ENCODE measurements around the gene MCAT.

The MCAT gene

GRCh38 chr22:43152357-43153071 is 9.3 kb upstream of the MCAT start:
- WGBS (ENCODE audit: extremely low coverage, insufficient coverage, low lambda C conversion rate), result no CpG with 5 or more reads among the region's 22 CpGs
- H3K23ac ChIP-seq (ENCODE audit: low read length), result no peak overlapping the region
- peak overlapping the region; percentile 90 for H3K56ac ChIP-seq (ENCODE audit: low read length)
- H2AK5ac ChIP-seq (ENCODE audit: low read length), result peak overlapping the region; percentile 24
- no peaks in the 10 kb centered on the region for H3K4me1 ChIP-seq (ENCODE audit: control insufficient read depth, low read depth, low read length)
- no peak overlapping the region for H3K4me3 ChIP-seq (ENCODE audit: low read length)
- no peak overlapping the region for H3K18ac ChIP-seq (ENCODE audit: low read length)
- no peak overlapping the region for H2BK5ac ChIP-seq (ENCODE audit: low read length)
- H2BK120ac ChIP-seq (ENCODE audit: low read depth, low read length), result no peak overlapping the region
- DNase-seq, result peak; percentile 11
- H3K9ac ChIP-seq (ENCODE audit: low read length), result peak overlapping the region; percentile 56
- H3K36me3 ChIP-seq (ENCODE audit: control insufficient read depth, insufficient read depth, low read length), result no peaks in the 10 kb centered on the region
- H3K4me2 ChIP-seq (ENCODE audit: low read length), result peak overlapping the region; percentile 45
- H2BK15ac ChIP-seq (replicated peaks; ENCODE audit: low read depth), result no peak overlapping the region
- no peak overlapping the region for H3K4ac ChIP-seq (ENCODE audit: low read depth, low read length)
- H3K79me1 ChIP-seq (ENCODE audit: low read length), result no peaks in the 10 kb centered on the region
- H4K5ac ChIP-seq (ENCODE audit: low read length), result no peak overlapping the region
- no peak overlapping the region for H3K27ac ChIP-seq (ENCODE audit: low read depth, low read length)
- no peak overlapping the region for H4K8ac ChIP-seq (ENCODE audit: low read depth, low read length)
- no peaks in the 10 kb centered on the region for H3K79me2 ChIP-seq (ENCODE audit: control insufficient read depth, insufficient read depth, low read length)
- no peaks in the 10 kb centered on the region for H3K27me3 ChIP-seq (ENCODE audit: insufficient read depth, low read length, poor library complexity)

- no peaks in the 10 kb centered on the region for H3K79me2 ChIP-seq (ENCODE audit: control insufficient read depth, insufficient read depth, low read length)
- no peak overlapping the region for H2BK120ac ChIP-seq (ENCODE audit: low read depth, low read length)
- no peak overlapping the region for H3K18ac ChIP-seq (ENCODE audit: low read length)
- no peak overlapping the region for H2BK15ac ChIP-seq (replicated peaks; ENCODE audit: low read depth)
- no peaks in the 10 kb centered on the region for H3K4me1 ChIP-seq (ENCODE audit: control insufficient read depth, low read depth, low read length)
- peak; percentile 19 for DNase-seq
- no peak overlapping the region for H2BK5ac ChIP-seq (ENCODE audit: low read length)
- no peaks in the 10 kb centered on the region for H3K27me3 ChIP-seq (ENCODE audit: insufficient read depth, low read length, poor library complexity)
- H4K5ac ChIP-seq (ENCODE audit: low read length), result no peak overlapping the region
- H3K4me3 ChIP-seq (ENCODE audit: low read length), result no peak overlapping the region
- H3K23ac ChIP-seq (ENCODE audit: low read length), result no peak overlapping the region
- H3K27ac ChIP-seq (ENCODE audit: low read depth, low read length), result no peak overlapping the region
- H3K9ac ChIP-seq (ENCODE audit: low read length), result peak overlapping the region; percentile 56
- peak overlapping the region; percentile 24 for H2AK5ac ChIP-seq (ENCODE audit: low read length)
- peak overlapping the region; percentile 70 for H3K4me2 ChIP-seq (ENCODE audit: low read length)
- no peak overlapping the region for H3K4ac ChIP-seq (ENCODE audit: low read depth, low read length)
- H3K79me1 ChIP-seq (ENCODE audit: low read length), result no peaks in the 10 kb centered on the region
- no CpG with 5 or more reads among the region's 18 CpGs for WGBS (ENCODE audit: extremely low coverage, insufficient coverage, low lambda C conversion rate)
- peak overlapping the region; percentile 90 for H3K56ac ChIP-seq (ENCODE audit: low read length)
- no peaks in the 10 kb centered on the region for H3K36me3 ChIP-seq (ENCODE audit: control insufficient read depth, insufficient read depth, low read length)
- no peak overlapping the region for H4K8ac ChIP-seq (ENCODE audit: low read depth, low read length)
These were observed 8.8 kb upstream of the MCAT start for GRCh38 chr22:43152003-43152356.

- Histone ChIP-seq H3K9ac (ENCODE audit: low read length) (peak within 1 kb of the TSS; percentile 73), H2BK120ac (ENCODE audit: low read depth, low read length) (no peak within 1 kb of the TSS), H3K27me3 (ENCODE audit: insufficient read depth, low read length, poor library complexity) (no peaks in the 10 kb centered on the region), H2BK15ac (replicated peaks; ENCODE audit: low read depth) (no peak within 1 kb of the TSS), H3K79me1 (ENCODE audit: low read length) (no peaks in the 10 kb centered on the region), H3K27ac (ENCODE audit: low read depth, low read length) (no peak within 1 kb of the TSS), H4K8ac (ENCODE audit: low read depth, low read length) (no peak within 1 kb of the TSS), H3K4me2 (ENCODE audit: low read length) (peak within 1 kb of the TSS; percentile 70), H3K79me2 (ENCODE audit: control insufficient read depth, insufficient read depth, low read length) (no peaks in the 10 kb centered on the region), H3K4me1 (ENCODE audit: control insufficient read depth, low read depth, low read length) (no peaks in the 10 kb centered on the region), H3K23ac (ENCODE audit: low read length) (no peak within 1 kb of the TSS), H2AK5ac (ENCODE audit: low read length) (peak within 1 kb of the TSS; percentile 24), H3K56ac (ENCODE audit: low read length) (peak within 1 kb of the TSS; percentile 90), H3K36me3 (ENCODE audit: control insufficient read depth, insufficient read depth, low read length) (no peaks in the 10 kb centered on the region), H2BK5ac (ENCODE audit: low read length) (no peak within 1 kb of the TSS), H3K18ac (ENCODE audit: low read length) (no peak within 1 kb of the TSS), H4K5ac (ENCODE audit: low read length) (no peak within 1 kb of the TSS), H3K4me3 (ENCODE audit: low read length) (peak within 1 kb of the TSS; percentile 30), H3K4ac (ENCODE audit: low read depth, low read length) (no peak within 1 kb of the TSS)
- no CpG with 5 or more reads among the region's 75 CpGs for WGBS (ENCODE audit: extremely low coverage, insufficient coverage, low lambda C conversion rate)
- DNase-seq, result peak; percentile 9
These were observed 8.2 kb upstream of the MCAT start, which contains the start of gene TSPO for GRCh38 chr22:43151251-43152002. Gene TSPO, plus strand, starts transcription at chr22:43151559. Its CDS starts 7,680 bp downstream, at chr22:43159239.

- WGBS (ENCODE audit: extremely low coverage, insufficient coverage, low lambda C conversion rate), result no CpG with 5 or more reads among the region's 15 CpGs
- no peaks in the 10 kb centered on the region for H3K4me1 ChIP-seq (ENCODE audit: control insufficient read depth, low read depth, low read length)
- H3K4me3 ChIP-seq (ENCODE audit: low read length), result peak overlapping the region; percentile 16
These were observed 7.6 kb upstream of the MCAT start for GRCh38 chr22:43150731-43151206.

GRCh38 chr22:43148581-43148980 is 5.4 kb upstream of the MCAT start:
- H4K5ac ChIP-seq (ENCODE audit: low read length), result no peak overlapping the region
- no peaks in the 10 kb centered on the region for H3K36me3 ChIP-seq (ENCODE audit: control insufficient read depth, insufficient read depth, low read length)
- no peak overlapping the region for H3K4me2 ChIP-seq (ENCODE audit: low read length)
- H3K4ac ChIP-seq (ENCODE audit: low read depth, low read length), result no peak overlapping the region
- no peak for DNase-seq
- no peak overlapping the region for H2BK15ac ChIP-seq (replicated peaks; ENCODE audit: low read depth)
- H3K4me3 ChIP-seq (ENCODE audit: low read length), result no peak overlapping the region
- H3K79me2 ChIP-seq (ENCODE audit: control insufficient read depth, insufficient read depth, low read length), result no peaks in the 10 kb centered on the region
- H3K79me1 ChIP-seq (ENCODE audit: low read length), result no peaks in the 10 kb centered on the region
- H2AK5ac ChIP-seq (ENCODE audit: low read length), result no peak overlapping the region
- H3K18ac ChIP-seq (ENCODE audit: low read length), result no peak overlapping the region
- H3K27ac ChIP-seq (ENCODE audit: low read depth, low read length), result no peak overlapping the region
- no peaks in the 10 kb centered on the region for H3K27me3 ChIP-seq (ENCODE audit: insufficient read depth, low read length, poor library complexity)
- no peak overlapping the region for H3K23ac ChIP-seq (ENCODE audit: low read length)
- H3K9ac ChIP-seq (ENCODE audit: low read length), result no peak overlapping the region
- H3K4me1 ChIP-seq (ENCODE audit: control insufficient read depth, low read depth, low read length), result no peaks in the 10 kb centered on the region
- no peak overlapping the region for H2BK5ac ChIP-seq (ENCODE audit: low read length)
- WGBS (ENCODE audit: extremely low coverage, insufficient coverage, low lambda C conversion rate), result no CpG with 5 or more reads among the region's 6 CpGs
- no peak overlapping the region for H3K56ac ChIP-seq (ENCODE audit: low read length)
- no peak overlapping the region for H4K8ac ChIP-seq (ENCODE audit: low read depth, low read length)
- H2BK120ac ChIP-seq (ENCODE audit: low read depth, low read length), result no peak overlapping the region

More at GRCh38 chr22:43150731-43151206, 7.6 kb upstream of the MCAT start:
- no peak overlapping the region for H4K5ac ChIP-seq (ENCODE audit: low read length)
- H3K79me2 ChIP-seq (ENCODE audit: control insufficient read depth, insufficient read depth, low read length), result no peaks in the 10 kb centered on the region
- H3K18ac ChIP-seq (ENCODE audit: low read length), result no peak overlapping the region
- H3K27me3 ChIP-seq (ENCODE audit: insufficient read depth, low read length, poor library complexity), result no peaks in the 10 kb centered on the region
- no peaks in the 10 kb centered on the region for H3K79me1 ChIP-seq (ENCODE audit: low read length)
- no peak overlapping the region for H2BK120ac ChIP-seq (ENCODE audit: low read depth, low read length)
- no peaks in the 10 kb centered on the region for H3K36me3 ChIP-seq (ENCODE audit: control insufficient read depth, insufficient read depth, low read length)
- no peak overlapping the region for H2BK15ac ChIP-seq (replicated peaks; ENCODE audit: low read depth)
- DNase-seq, result no peak
- peak overlapping the region; percentile 90 for H3K56ac ChIP-seq (ENCODE audit: low read length)
- H3K4ac ChIP-seq (ENCODE audit: low read depth, low read length), result no peak overlapping the region
- H2AK5ac ChIP-seq (ENCODE audit: low read length), result no peak overlapping the region
- H3K4me2 ChIP-seq (ENCODE audit: low read length), result peak overlapping the region; percentile 61
- H3K23ac ChIP-seq (ENCODE audit: low read length), result no peak overlapping the region
- H3K9ac ChIP-seq (ENCODE audit: low read length), result peak overlapping the region; percentile 54
- H2BK5ac ChIP-seq (ENCODE audit: low read length), result no peak overlapping the region
- no peak overlapping the region for H3K27ac ChIP-seq (ENCODE audit: low read depth, low read length)
- no peak overlapping the region for H4K8ac ChIP-seq (ENCODE audit: low read depth, low read length)
